ENCODE data around the gene TTLL13. TPM values are rescaled to one million over a fixed set of nuclear protein-coding genes. Genes with fewer than 3 reads are reported as not detected.

TTLL13 gene
- total RNA-seq, 6 donors from 2014 or later = 0.39 to 0.89 (median 0.49) TPM; not detected in 3

DNA sequence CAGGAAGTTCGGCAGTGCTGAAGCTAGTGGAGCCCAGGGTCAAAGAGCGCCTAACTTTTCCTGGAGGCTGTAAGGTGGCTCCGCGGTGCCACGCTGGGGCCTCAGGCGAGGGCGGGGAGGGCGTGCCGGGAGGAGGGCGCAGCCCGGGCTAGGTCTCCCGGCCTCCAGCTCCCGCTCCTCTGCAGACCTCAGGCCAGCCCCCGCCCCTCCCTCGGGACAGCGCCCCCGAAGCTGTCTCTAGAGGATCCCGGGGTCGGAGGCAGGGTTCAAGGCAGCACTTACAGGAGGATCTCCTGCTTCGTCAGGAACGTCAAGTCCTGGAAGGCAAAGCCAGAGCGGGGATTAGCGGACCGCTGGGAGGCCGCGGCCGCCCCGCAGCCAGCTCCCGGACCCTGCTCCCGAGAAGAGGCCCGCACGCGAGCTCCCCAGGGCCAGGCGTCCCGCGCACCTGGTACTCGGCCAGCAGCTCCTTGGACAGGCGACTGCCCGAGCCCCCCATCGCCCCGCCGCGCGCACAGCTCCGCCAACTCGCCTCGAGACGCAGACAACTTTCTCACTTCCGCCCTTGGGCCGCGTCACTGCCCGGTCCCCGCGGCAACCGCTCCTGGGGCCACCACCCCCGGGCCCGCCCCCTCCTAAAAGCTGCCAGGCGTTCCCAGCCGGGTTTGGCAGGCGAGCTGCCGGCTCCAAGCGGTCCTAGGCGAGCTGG is 15.8 kb upstream of the TTLL13 start, which contains the start of gene CIB1:
Gene CIB1 (minus strand): TSS at position 555 of the 709 bp plus-strand sequence. CDS start 56 bp downstream, at position 499.
- Histone ChIP-seq H3K27ac (peak within 1 kb of the TSS; percentile 89 to 97 (median 94)), H3K27me3 (no peaks in the 10 kb centered on the region), H3K36me3 (peaks cover under 1 to 47% (median 31%) of the 10 kb centered on the region in 4 donors), H3K4me1 (peaks cover 28 to 46% (median 42%) of the 10 kb centered on the region in 4 donors), H3K4me3 (peak within 1 kb of the TSS; percentile 62 to 99 (median 74)), H3K9me3 (no peaks in the 10 kb centered on the region)
- DNase-seq (peak; percentile 98 to 99), ATAC-seq (ENCODE audit: low FRiP score in 2 of 2) (peak; percentile 97 to 98)
- TF ChIP-seq POLR2AphosphoS5 (IDR thresholded peaks at IDR 0.05) (peak; percentile 22 to 81), POLR2A (IDR thresholded peaks at IDR 0.05) (peak in 2 of 4 donors; percentile 76 to 86), EP300 (IDR thresholded peaks at IDR 0.05) (no peak)
- TF ChIP-seq, protein P1, sequence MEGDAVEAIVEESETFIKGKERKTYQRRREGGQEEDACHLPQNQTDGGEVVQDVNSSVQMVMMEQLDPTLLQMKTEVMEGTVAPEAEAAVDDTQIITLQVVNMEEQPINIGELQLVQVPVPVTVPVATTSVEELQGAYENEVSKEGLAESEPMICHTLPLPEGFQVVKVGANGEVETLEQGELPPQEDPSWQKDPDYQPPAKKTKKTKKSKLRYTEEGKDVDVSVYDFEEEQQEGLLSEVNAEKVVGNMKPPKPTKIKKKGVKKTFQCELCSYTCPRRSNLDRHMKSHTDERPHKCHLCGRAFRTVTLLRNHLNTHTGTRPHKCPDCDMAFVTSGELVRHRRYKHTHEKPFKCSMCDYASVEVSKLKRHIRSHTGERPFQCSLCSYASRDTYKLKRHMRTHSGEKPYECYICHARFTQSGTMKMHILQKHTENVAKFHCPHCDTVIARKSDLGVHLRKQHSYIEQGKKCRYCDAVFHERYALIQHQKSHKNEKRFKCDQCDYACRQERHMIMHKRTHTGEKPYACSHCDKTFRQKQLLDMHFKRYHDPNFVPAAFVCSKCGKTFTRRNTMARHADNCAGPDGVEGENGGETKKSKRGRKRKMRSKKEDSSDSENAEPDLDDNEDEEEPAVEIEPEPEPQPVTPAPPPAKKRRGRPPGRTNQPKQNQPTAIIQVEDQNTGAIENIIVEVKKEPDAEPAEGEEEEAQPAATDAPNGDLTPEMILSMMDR (IDR thresholded peaks at IDR 0.05) = peak in 5 of 6 experiments; percentile 46 to 77 (median 56)
- 0% methylated on average over 1 to 37 of the region's 63 CpGs for WGBS, 2 donors

DNA sequence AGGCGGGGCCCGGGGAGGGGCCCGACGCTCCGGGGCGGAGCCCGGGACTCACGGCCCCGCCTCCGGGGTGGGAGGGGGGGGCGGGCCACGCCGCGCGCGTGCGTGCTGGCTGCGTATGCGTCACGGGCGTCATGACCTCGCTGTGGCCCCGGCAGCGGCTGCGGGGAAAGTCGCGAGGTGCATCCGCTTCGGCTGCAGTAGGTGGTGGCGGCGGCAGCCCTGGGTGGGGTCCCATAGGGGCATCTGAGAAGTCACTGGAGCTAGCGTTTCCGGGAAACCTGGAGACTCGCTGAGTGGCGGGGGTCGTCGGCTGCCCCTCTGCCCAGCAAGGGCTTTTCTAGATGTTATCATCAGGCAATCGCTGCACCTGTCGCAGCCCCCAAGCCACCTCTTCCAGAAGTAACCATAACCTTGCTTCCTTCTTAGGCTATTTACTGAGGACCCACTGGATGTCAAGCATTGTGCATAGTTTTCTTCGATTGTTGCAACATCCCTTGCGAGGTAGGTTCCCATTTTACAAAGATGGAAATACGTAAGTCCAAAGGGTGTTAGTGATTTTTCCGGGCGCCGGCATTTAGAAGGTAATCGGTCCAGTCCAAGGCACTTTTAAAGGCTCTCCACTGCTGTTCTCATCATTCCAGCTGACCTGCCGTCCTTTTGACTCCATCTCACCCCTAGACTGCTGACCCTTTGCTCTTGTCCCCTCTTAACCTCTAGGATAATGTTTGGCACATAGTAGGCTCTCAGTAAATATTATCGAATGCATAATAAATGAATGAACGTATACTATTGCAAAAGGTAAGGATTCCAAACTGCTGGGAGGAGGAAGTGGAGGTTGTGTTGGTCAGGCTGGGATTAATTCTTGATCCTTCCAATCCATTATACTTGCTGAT is 15.0 kb upstream of the TTLL13 start, which contains the start of gene GDPGP1:
Gene GDPGP1 (plus strand): TSS at position 114 of the 893 bp plus-strand sequence. CDS start 6,700 bp downstream, outside the sequence.
- no peak for DNase-seq
- Histone ChIP-seq H3K36me3 (peaks cover 0 to 47% (median 26%) of the 10 kb centered on the region in 4 donors), H3K9me3 (no peaks in the 10 kb centered on the region), H3K4me3 (peak within 1 kb of the TSS; percentile 62 to 99 (median 74)), H3K27ac (peak within 1 kb of the TSS; percentile 89 to 97 (median 94)), H3K27me3 (no peaks in the 10 kb centered on the region), H3K4me1 (peaks cover 28 to 46% (median 42%) of the 10 kb centered on the region in 4 donors)
- peak; percentile 78 to 85 for TF ChIP-seq POLR2AphosphoS5 (IDR thresholded peaks at IDR 0.05)
- TF ChIP-seq, protein P1 (IDR thresholded peaks at IDR 0.05) = peak in 1 of 6 experiments; percentile 11
- no peak for TF ChIP-seq EP300 (IDR thresholded peaks at IDR 0.05)
- TF ChIP-seq POLR2A (IDR thresholded peaks at IDR 0.05) = peak in 3 of 4 donors; percentile 37 to 86 (median 77)
- ATAC-seq (ENCODE audit: low FRiP score in 2 of 2) = no peak
- 4 to 10% methylated on average over 17 to 47 of the region's 49 CpGs for WGBS, 2 donors

DNA sequence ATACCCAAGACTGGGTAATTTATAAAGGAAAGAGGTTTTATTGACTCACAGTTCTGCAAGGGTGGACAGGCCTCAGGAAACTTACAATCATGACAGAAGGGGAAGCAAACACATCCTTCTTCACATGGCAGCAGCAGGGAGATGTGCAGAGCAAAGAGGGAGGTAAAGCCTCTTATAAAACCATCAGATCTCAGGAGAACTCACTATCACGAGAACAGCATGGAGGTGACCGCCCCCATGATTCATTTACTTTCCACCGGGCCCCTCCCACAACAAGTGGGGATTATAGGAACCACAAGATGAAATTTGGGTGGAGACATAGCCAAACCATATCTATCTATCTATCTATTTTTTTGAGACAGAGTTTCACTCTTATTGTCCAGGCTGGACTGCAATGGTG is 10.0 kb upstream of the TTLL13 start:
- peaks cover 2 to 11% (median 8%) of the 10 kb centered on the region in 4 donors for H3K4me1 ChIP-seq
- ATAC-seq (ENCODE audit: low FRiP score in 2 of 2) (no peak), DNase-seq (no peak)

DNA sequence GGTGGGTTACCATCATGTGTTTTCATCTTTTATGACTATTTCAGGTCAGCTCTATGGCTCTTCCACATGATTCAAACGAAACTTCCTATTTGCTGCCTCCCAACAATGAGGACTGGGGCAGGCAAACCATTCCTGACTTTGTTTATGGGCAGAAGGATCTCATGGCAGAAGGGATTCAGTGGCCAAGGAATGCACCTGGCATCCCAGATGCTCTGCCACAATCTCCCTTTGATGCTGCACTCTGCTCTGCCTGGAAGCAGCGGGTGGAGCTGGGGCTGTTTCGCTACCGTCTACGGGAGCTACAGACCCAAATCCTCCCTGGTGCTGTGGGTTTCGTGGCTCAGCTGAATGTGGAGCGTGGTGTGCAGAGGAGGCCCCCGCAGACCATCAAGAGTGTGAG is 8.5 kb upstream of the TTLL13 start:
- DNase-seq = no peak
- H3K27me3 ChIP-seq = no peaks in the 10 kb centered on the region
- no peak for ATAC-seq (ENCODE audit: low FRiP score in 2 of 2)
- TF ChIP-seq EP300 (IDR thresholded peaks at IDR 0.05) = no peak
- TF ChIP-seq, protein P1 (IDR thresholded peaks at IDR 0.05) = no peak
- no peak for TF ChIP-seq POLR2A (IDR thresholded peaks at IDR 0.05)
- no peak for TF ChIP-seq POLR2AphosphoS5 (IDR thresholded peaks at IDR 0.05)
- no peaks in the 10 kb centered on the region for H3K9me3 ChIP-seq
- H3K27ac ChIP-seq = no peak overlapping the region
- peaks cover 3 to 34% (median 23%) of the 10 kb centered on the region in 4 donors for H3K36me3 ChIP-seq
- 95 to 97% methylated on average over 8 of the region's 8 CpGs for WGBS, 2 donors
- H3K4me3 ChIP-seq = no peak overlapping the region
- H3K4me1 ChIP-seq = no peaks in the 10 kb centered on the region

More for the DNA sequence above, 10.0 kb upstream of the TTLL13 start:
- H3K36me3 ChIP-seq = peaks cover 3 to 34% (median 23%) of the 10 kb centered on the region in 4 donors
- H3K4me3 ChIP-seq = no peak overlapping the region
- H3K9me3 ChIP-seq = no peaks in the 10 kb centered on the region
- no peak overlapping the region for H3K27ac ChIP-seq
- TF ChIP-seq EP300 (IDR thresholded peaks at IDR 0.05) (no peak), POLR2AphosphoS5 (IDR thresholded peaks at IDR 0.05) (no peak), POLR2A (IDR thresholded peaks at IDR 0.05) (no peak)
- TF ChIP-seq, protein P1 (IDR thresholded peaks at IDR 0.05) = no peak
- 87 to 89% methylated on average over 3 of the region's 3 CpGs for WGBS, 2 donors
- H3K27me3 ChIP-seq = no peaks in the 10 kb centered on the region

Data from upper lobe of left lung (tissue), 6 donors.